Breast epithelium (tissue), 3 donors: ENCODE data around the gene ZNF215.

Experiments used
- POLR2A ChIP-seq: fragments of 450-650 bp; IDR thresholded peaks from one replicate; pipeline ENCODE4 v1.6.1; 2016; ENCODE audit warnings: antibody characterized with exemption, mild to moderate bottlenecking, moderate library complexity
- TF ChIP-seq, protein P1 (sequence below), 3 donors: fragments of 450-650 bp; IDR thresholded peaks; one replicate each; pipeline ENCODE4 v1.5.1; 2016 to 2017; ENCODE audit warnings: antibody characterized with exemption in 3 of 3, mild to moderate bottlenecking in 3 of 3, moderate library complexity in 3 of 3

DNA sequence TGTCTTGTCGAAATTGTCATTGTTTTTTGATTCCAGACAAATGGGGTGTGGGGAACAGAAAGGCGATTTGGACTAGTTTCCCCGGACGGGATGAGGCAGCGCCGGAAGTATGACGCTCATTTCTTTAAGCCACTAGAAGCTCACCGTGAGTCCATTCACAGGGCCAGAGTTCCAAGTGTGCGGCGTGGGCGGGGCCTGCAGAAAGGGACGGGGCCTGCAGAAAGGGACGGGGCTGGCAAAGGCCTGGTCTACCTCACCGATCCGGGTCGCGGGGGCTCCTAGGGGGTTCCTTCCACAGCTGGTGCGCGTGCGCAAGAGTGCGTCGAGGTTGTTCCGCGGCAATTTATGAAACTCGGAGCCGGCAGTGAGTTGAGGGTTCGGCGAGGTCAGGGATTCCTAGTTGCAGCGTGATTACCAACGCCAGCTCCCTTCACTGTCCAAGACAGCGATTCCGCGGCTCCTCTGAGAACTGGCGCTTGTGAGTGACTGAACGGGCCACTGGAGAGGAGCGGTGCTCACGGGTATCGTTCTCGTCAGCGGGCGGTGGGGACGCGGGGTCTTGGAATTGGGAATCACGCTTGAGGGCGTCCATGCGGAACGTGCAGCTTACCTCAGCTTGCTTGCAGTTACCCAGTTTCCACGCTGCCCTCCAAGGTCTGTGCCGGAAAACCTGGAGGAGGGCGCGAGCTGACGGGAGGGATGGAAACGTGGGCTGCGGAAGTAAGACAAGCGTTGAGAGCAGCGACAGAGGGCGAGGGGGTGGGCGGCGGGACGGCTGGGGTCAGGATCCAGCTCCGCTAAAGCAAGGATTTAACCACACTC is at the start of gene ZNF215:
- TF ChIP-seq, protein P1, sequence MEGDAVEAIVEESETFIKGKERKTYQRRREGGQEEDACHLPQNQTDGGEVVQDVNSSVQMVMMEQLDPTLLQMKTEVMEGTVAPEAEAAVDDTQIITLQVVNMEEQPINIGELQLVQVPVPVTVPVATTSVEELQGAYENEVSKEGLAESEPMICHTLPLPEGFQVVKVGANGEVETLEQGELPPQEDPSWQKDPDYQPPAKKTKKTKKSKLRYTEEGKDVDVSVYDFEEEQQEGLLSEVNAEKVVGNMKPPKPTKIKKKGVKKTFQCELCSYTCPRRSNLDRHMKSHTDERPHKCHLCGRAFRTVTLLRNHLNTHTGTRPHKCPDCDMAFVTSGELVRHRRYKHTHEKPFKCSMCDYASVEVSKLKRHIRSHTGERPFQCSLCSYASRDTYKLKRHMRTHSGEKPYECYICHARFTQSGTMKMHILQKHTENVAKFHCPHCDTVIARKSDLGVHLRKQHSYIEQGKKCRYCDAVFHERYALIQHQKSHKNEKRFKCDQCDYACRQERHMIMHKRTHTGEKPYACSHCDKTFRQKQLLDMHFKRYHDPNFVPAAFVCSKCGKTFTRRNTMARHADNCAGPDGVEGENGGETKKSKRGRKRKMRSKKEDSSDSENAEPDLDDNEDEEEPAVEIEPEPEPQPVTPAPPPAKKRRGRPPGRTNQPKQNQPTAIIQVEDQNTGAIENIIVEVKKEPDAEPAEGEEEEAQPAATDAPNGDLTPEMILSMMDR (IDR thresholded peaks at IDR 0.05): no peak
- no peak for TF ChIP-seq POLR2A
